Measurements from ENCODE around the gene ATRIP.

- TF ChIP-seq CTCF (IDR thresholded peaks at IDR 0.05) (no peak), POLR2A (IDR thresholded peaks at IDR 0.05) (no peak), EP300 (IDR thresholded peaks at IDR 0.05) (no peak)
Observed at GRCh38 chr3:48501196-48501595, 54.7 kb downstream of the ATRIP start.
